Breast epithelium (tissue), 4 donors: ENCODE data around the gene OR7A5. TPM values are rescaled to one million over a fixed set of nuclear protein-coding genes. Genes with fewer than 3 reads are reported as not detected.

Experiments
- DNase-seq, 2 donors: peaks; one replicate each; pipeline ENCODE4 v3.0.0-alpha.2; 2019; ENCODE audit warnings: low spot score in 2 of 2
- H3K27ac ChIP-seq, 2 donors: fragments of 200-600 bp; sonication (generic) in 1 of 2; one replicate each; pipeline ENCODE4 v1.5.1; 2016 to 2019; ENCODE audit warnings: mild to moderate bottlenecking in 1 of 2
- H3K27me3 ChIP-seq, 2 donors: fragments of 200-600 bp; sonication (generic) in 1 of 2; one replicate each; pipeline versions ENCODE4 v1.5.1 to v1.6.0; 2017 to 2019; ENCODE audit warnings: control low read depth in 1 of 2, mild to moderate bottlenecking in 1 of 2
- H3K36me3 ChIP-seq: fragments of 200-600 bp; one replicate; pipeline ENCODE4 v1.5.1; 2019
- H3K4me1 ChIP-seq, 2 donors: fragments of 200-600 bp; sonication (generic); one replicate each; pipeline ENCODE4 v1.5.1; 2016 to 2019; ENCODE audit warnings: control low read depth in 1 of 2
- H3K4me3 ChIP-seq, 3 donors: fragments of 200-600 bp; sonication (generic); 1 replicate in 2 of 3; 2 replicates in 1 of 3; pipeline ENCODE4 v1.5.1; 2016 to 2019; ENCODE audit warnings: mild to moderate bottlenecking in 3 of 3, moderate library complexity in 2 of 3
- H3K9me3 ChIP-seq, 2 donors: fragments of 200-600 bp; sonication (generic) in 1 of 2; one replicate each; pipeline ENCODE4 v1.5.1; 2016 to 2019; ENCODE audit warnings: control low read depth in 1 of 2
- CTCF ChIP-seq, 3 donors: fragments of 450-650 bp; IDR thresholded peaks; one replicate each; pipeline ENCODE4 v1.5.1; 2016 to 2017; ENCODE audit warnings: antibody characterized with exemption in 3 of 3, mild to moderate bottlenecking in 3 of 3, moderate library complexity in 3 of 3
- POLR2A ChIP-seq: fragments of 450-650 bp; IDR thresholded peaks from one replicate; pipeline ENCODE4 v1.6.1; 2016; ENCODE audit warnings: antibody characterized with exemption, mild to moderate bottlenecking, moderate library complexity
- POLR2AphosphoS5 ChIP-seq, 3 donors: sonication (generic); formaldehyde crosslinking; IDR thresholded peaks; one replicate each; pipeline ENCODE4 v1.6.1; 2017; ENCODE audit warnings: antibody characterized with exemption in 3 of 3
- intact Hi-C: fragments of 100-400 bp; cut with DNase I; formaldehyde crosslinking; loops from one replicate; pipeline ENCODE4 v1.15.1; 2023; ENCODE audit warnings: low total_unique reads
- total RNA-seq, 3 donors: library from RNA; depleted of rRNA; stranded (reverse); fragments of >200 nt; gene quantifications; one replicate each; pipeline ENCODE4 v1.1.0, GENCODE V29; 2016

Gene OR7A5
- total RNA-seq, 3 donors from 2014 or later = 0.33 to 1.3 TPM; not detected in 1

- H3K4me1 ChIP-seq = no peaks in the 10 kb centered on the region
- TF ChIP-seq POLR2AphosphoS5 (IDR thresholded peaks at IDR 0.05) (no peak), CTCF (IDR thresholded peaks at IDR 0.05) (no peak), POLR2A (no peak)
- H3K36me3 ChIP-seq = no peaks in the 10 kb centered on the region
- H3K4me3 ChIP-seq = no peak overlapping the region
- intact Hi-C loops = no loop called here
- H3K27ac ChIP-seq = no peak overlapping the region
- no peaks in the 10 kb centered on the region for H3K9me3 ChIP-seq
- H3K27me3 ChIP-seq = no peaks in the 10 kb centered on the region
- no peak for DNase-seq
Observed at GRCh38 chr19:14821937-14822336, 13.0 kb downstream of the OR7A5 start.

- Histone ChIP-seq H3K27ac (no peak overlapping the region), H3K27me3 (no peaks in the 10 kb centered on the region), H3K36me3 (no peaks in the 10 kb centered on the region), H3K9me3 (no peaks in the 10 kb centered on the region), H3K4me3 (no peak overlapping the region), H3K4me1 (no peaks in the 10 kb centered on the region)
- DNase-seq = no peak
- intact Hi-C loops = no loop called here
- no peak for TF ChIP-seq POLR2A
- TF ChIP-seq CTCF (IDR thresholded peaks at IDR 0.05) = no peak
- TF ChIP-seq POLR2AphosphoS5 (IDR thresholded peaks at IDR 0.05) = no peak
Observed at GRCh38 chr19:14818588-14818987, 16.4 kb downstream of the OR7A5 start.

- intact Hi-C loops = no loop called here
- H3K9me3 ChIP-seq = no peaks in the 10 kb centered on the region
- H3K4me1 ChIP-seq = no peaks in the 10 kb centered on the region
- DNase-seq = no peak
- H3K36me3 ChIP-seq = no peaks in the 10 kb centered on the region
- H3K27ac ChIP-seq = no peak overlapping the region
- TF ChIP-seq POLR2AphosphoS5 (IDR thresholded peaks at IDR 0.05) (no peak), CTCF (IDR thresholded peaks at IDR 0.05) (no peak), POLR2A (no peak)
- no peak overlapping the region for H3K4me3 ChIP-seq
- no peaks in the 10 kb centered on the region for H3K27me3 ChIP-seq
Observed at GRCh38 chr19:14817052-14817451, 17.9 kb downstream of the OR7A5 start.

- H3K27me3 ChIP-seq = no peaks in the 10 kb centered on the region
- TF ChIP-seq CTCF (IDR thresholded peaks at IDR 0.05) (no peak), POLR2AphosphoS5 (IDR thresholded peaks at IDR 0.05) (no peak), POLR2A (no peak)
- intact Hi-C loops = no loop called here
Observed at GRCh38 chr19:14814982-14815652, 19.9 kb downstream of the OR7A5 start.

GRCh38 chr19:14809272-14810057 is 25.5 kb downstream of the OR7A5 start:
- no peak for DNase-seq

More at GRCh38 chr19:14814982-14815652, 19.9 kb downstream of the OR7A5 start:
- no peak overlapping the region for H3K4me3 ChIP-seq
- DNase-seq = no peak
- H3K9me3 ChIP-seq = no peaks in the 10 kb centered on the region
- no peak overlapping the region for H3K27ac ChIP-seq
- H3K4me1 ChIP-seq = no peaks in the 10 kb centered on the region
- no peaks in the 10 kb centered on the region for H3K36me3 ChIP-seq

More at GRCh38 chr19:14809272-14810057, 25.5 kb downstream of the OR7A5 start:
- no peaks in the 10 kb centered on the region for H3K4me1 ChIP-seq
- peak overlapping the region in 1 of 2 donors; percentile 38 for H3K27ac ChIP-seq
- no peaks in the 10 kb centered on the region for H3K27me3 ChIP-seq
- H3K4me3 ChIP-seq = no peak overlapping the region
- intact Hi-C loops = no loop called here
- no peaks in the 10 kb centered on the region for H3K36me3 ChIP-seq
- H3K9me3 ChIP-seq = no peaks in the 10 kb centered on the region
- TF ChIP-seq CTCF (IDR thresholded peaks at IDR 0.05) (no peak), POLR2A (no peak), POLR2AphosphoS5 (IDR thresholded peaks at IDR 0.05) (no peak)
